Vagina (tissue), 2 donors: ENCODE results near the gene KTN1. TPM values are rescaled to one million over a fixed set of nuclear protein-coding genes. Genes with fewer than 3 reads are reported as not detected.

Experiments used
- DNase-seq, 2 donors: peaks; one replicate each; pipeline ENCODE4 v3.0.0-alpha.2; 2017; ENCODE audit errors: extremely low spot score in 2 of 2
- H3K27ac ChIP-seq: fragments of 200-600 bp; sonication (generic); one replicate; pipeline ENCODE4 v1.5.1; 2019
- H3K27me3 ChIP-seq: fragments of 200-600 bp; sonication (generic); one replicate; pipeline ENCODE4 v1.5.1; 2019
- H3K36me3 ChIP-seq, 2 donors: fragments of 200-600 bp; sonication (generic); one replicate each; pipeline ENCODE4 v1.5.1; 2017 to 2019
- H3K4me1 ChIP-seq: fragments of 200-600 bp; sonication (generic); one replicate; pipeline ENCODE4 v1.5.1; 2019
- H3K4me3 ChIP-seq, 2 donors: fragments of 200-600 bp; sonication (generic); 1 replicate in 1 of 2; 2 replicates in 1 of 2; pipeline ENCODE4 v1.5.1; 2016 to 2019
- H3K9me3 ChIP-seq: fragments of 200-600 bp; sonication (generic); one replicate; pipeline ENCODE4 v1.5.1; 2019
- CTCF ChIP-seq, 3 experiments: fragments of 450-650 bp in 2 of 3; fragments of 200-600 bp in 1 of 3; sonication (generic) in 1 of 3; IDR thresholded peaks; one replicate each; pipeline ENCODE4 v1.5.1; 2017 to 2019; ENCODE audit warnings: antibody characterized with exemption in 3 of 3, mild to moderate bottlenecking in 2 of 3, moderate library complexity in 2 of 3
- POLR2A ChIP-seq, 2 donors: fragments of 450-650 bp; IDR thresholded peaks; one replicate each; pipeline ENCODE4 v1.6.1; 2017; ENCODE audit warnings: antibody characterized with exemption in 2 of 2, mild to moderate bottlenecking in 2 of 2, moderate library complexity in 2 of 2
- POLR2AphosphoS5 ChIP-seq, 2 donors: sonication (generic); formaldehyde crosslinking; IDR thresholded peaks; one replicate each; pipeline ENCODE4 v1.9.0; 2017; ENCODE audit warnings: antibody characterized with exemption in 2 of 2, mild to moderate bottlenecking in 2 of 2, low read depth in 1 of 2; ENCODE audit not compliant: insufficient read depth in 1 of 2
- intact Hi-C: fragments of 100-400 bp; cut with DNase I; formaldehyde crosslinking; loops from one replicate; pipeline ENCODE4 v1.15.1; 2023
- total RNA-seq: library from RNA; depleted of rRNA; stranded (reverse); fragments of >200 nt; gene quantifications from one replicate; pipeline ENCODE4 v1.2.3, GENCODE V29; 2016

KTN1 gene
- total RNA-seq, 1 donor from 2014 or later: 91.6 TPM

GRCh38 chr14:55673048-55673447 is 93.0 kb downstream of the KTN1 start:
- Histone ChIP-seq H3K4me3 (no peak overlapping the region), H3K27ac (no peak overlapping the region), H3K36me3 (peaks cover 0 to 26% of the 10 kb centered on the region in 2 donors), H3K9me3 (no peaks in the 10 kb centered on the region), H3K27me3 (no peaks in the 10 kb centered on the region), H3K4me1 (no peaks in the 10 kb centered on the region)
- intact Hi-C loops: no loop called here
- DNase-seq: no peak
- TF ChIP-seq POLR2AphosphoS5 (IDR thresholded peaks at IDR 0.05; ENCODE audit: insufficient read depth in 1 of 2, low read depth in 1 of 2): no peak
- TF ChIP-seq POLR2A (IDR thresholded peaks at IDR 0.05): no peak
- no peak for TF ChIP-seq CTCF (IDR thresholded peaks at IDR 0.05)

GRCh38 chr14:55681096-55681495 is 101.1 kb downstream of the KTN1 start:
- intact Hi-C loops: no loop called here
- no peaks in the 10 kb centered on the region for H3K27me3 ChIP-seq

GRCh38 chr14:55684956-55685584 is 105.1 kb downstream of the KTN1 start:
- peaks cover 0 to 32% of the 10 kb centered on the region in 2 donors for H3K36me3 ChIP-seq
- H3K9me3 ChIP-seq: no peaks in the 10 kb centered on the region
- H3K4me3 ChIP-seq: no peak overlapping the region
- no peak for TF ChIP-seq POLR2AphosphoS5 (IDR thresholded peaks at IDR 0.05; ENCODE audit: insufficient read depth in 1 of 2, low read depth in 1 of 2)
- no peak for TF ChIP-seq POLR2A (IDR thresholded peaks at IDR 0.05)
- no peak for TF ChIP-seq CTCF (IDR thresholded peaks at IDR 0.05)
- H3K4me1 ChIP-seq: no peaks in the 10 kb centered on the region
- DNase-seq: no peak
- no peak overlapping the region for H3K27ac ChIP-seq
- H3K27me3 ChIP-seq: no peaks in the 10 kb centered on the region
- intact Hi-C loops: no loop called here

More at GRCh38 chr14:55681096-55681495, 101.1 kb downstream of the KTN1 start:
- H3K4me3 ChIP-seq: no peak overlapping the region
- no peaks in the 10 kb centered on the region for H3K4me1 ChIP-seq
- peaks cover 0 to 48% of the 10 kb centered on the region in 2 donors for H3K36me3 ChIP-seq
- no peaks in the 10 kb centered on the region for H3K9me3 ChIP-seq
- no peak for TF ChIP-seq POLR2AphosphoS5 (IDR thresholded peaks at IDR 0.05; ENCODE audit: insufficient read depth in 1 of 2, low read depth in 1 of 2)
- TF ChIP-seq CTCF (IDR thresholded peaks at IDR 0.05): no peak
- TF ChIP-seq POLR2A (IDR thresholded peaks at IDR 0.05): no peak
- DNase-seq: no peak
- H3K27ac ChIP-seq: no peak overlapping the region

- no peaks in the 10 kb centered on the region for H3K9me3 ChIP-seq
- H3K4me3 ChIP-seq: no peak overlapping the region
- peaks cover 0 to 23% of the 10 kb centered on the region in 2 donors for H3K36me3 ChIP-seq
- no peak overlapping the region for H3K27ac ChIP-seq
- TF ChIP-seq CTCF (IDR thresholded peaks at IDR 0.05) (no peak), POLR2A (IDR thresholded peaks at IDR 0.05) (no peak), POLR2AphosphoS5 (IDR thresholded peaks at IDR 0.05; ENCODE audit: insufficient read depth in 1 of 2, low read depth in 1 of 2) (no peak)
- DNase-seq: no peak
- no peaks in the 10 kb centered on the region for H3K4me1 ChIP-seq
- H3K27me3 ChIP-seq: no peaks in the 10 kb centered on the region
- intact Hi-C loops: no loop called here
These were observed 106.7 kb downstream of the KTN1 start for GRCh38 chr14:55686713-55687112.

- no peak overlapping the region for H3K27ac ChIP-seq
- no peak for TF ChIP-seq POLR2A (IDR thresholded peaks at IDR 0.05)
- TF ChIP-seq POLR2AphosphoS5 (IDR thresholded peaks at IDR 0.05; ENCODE audit: insufficient read depth in 1 of 2, low read depth in 1 of 2): no peak
- TF ChIP-seq CTCF (IDR thresholded peaks at IDR 0.05): no peak
- H3K36me3 ChIP-seq: peaks cover 0 to 19% of the 10 kb centered on the region in 2 donors
- H3K4me3 ChIP-seq: no peak overlapping the region
- H3K27me3 ChIP-seq: no peaks in the 10 kb centered on the region
- intact Hi-C loops: no loop called here
- no peaks in the 10 kb centered on the region for H3K4me1 ChIP-seq
- DNase-seq: no peak
- no peaks in the 10 kb centered on the region for H3K9me3 ChIP-seq
These were observed 108.6 kb downstream of the KTN1 start for GRCh38 chr14:55688566-55688965.
